ENCODE data around the gene ZBTB20.

GRCh38 chr3:114420072-114420471, 727.0 kb downstream of the ZBTB20 start:
- TF ChIP-seq CTCF (IDR thresholded peaks at IDR 0.05) (no peak), POLR2A (IDR thresholded peaks at IDR 0.05) (no peak)

Data from right lobe of liver (tissue), 4 donors.